GM23338 (cell line): ENCODE measurements around the gene DGLUCY.
"Not testable (repeated sequence)": the region's sequence is repeated elsewhere in the genome, so short reads cannot be mapped to it uniquely, and the experiment has no call there.

Source experiments
- CREB1 ChIP-seq: fragments of 250-450 bp; sonication (Bioruptor Pico); IDR thresholded peaks from 2 replicates; pipeline ENCODE4 v1.5.0; 2020; ENCODE audit warnings: low read depth, mild to moderate bottlenecking, moderate library complexity
- EZH2 ChIP-seq: fragments of 200-600 bp; sonication (generic); IDR thresholded peaks from one replicate; pipeline ENCODE4 v1.8.0; 2017; ENCODE audit warnings: antibody characterized with exemption, mild to moderate bottlenecking, low read depth; ENCODE audit not compliant: unreplicated experiment
- EZH2phosphoT487 ChIP-seq: fragments of 200-600 bp; sonication (generic); IDR thresholded peaks from one replicate; pipeline ENCODE4 v1.8.1; 2018; ENCODE audit warnings: antibody characterized with exemption; ENCODE audit not compliant: unreplicated experiment
- JUNB ChIP-seq: IDR thresholded peaks from one replicate; pipeline ENCODE4 v1.6.1; 2016; ENCODE audit warnings: antibody characterized with exemption; ENCODE audit not compliant: unreplicated experiment
- NANOG ChIP-seq: IDR thresholded peaks from 2 replicates; pipeline ENCODE4 v1.6.1; 2016; ENCODE audit warnings: antibody characterized with exemption, borderline replicate concordance
- POLR2AphosphoS5 ChIP-seq: IDR thresholded peaks from 2 replicates; pipeline ENCODE4 v1.6.1; 2016; ENCODE audit warnings: antibody characterized with exemption, low read depth
- REST ChIP-seq: IDR thresholded peaks from one replicate; pipeline ENCODE4 v1.6.1; 2018; ENCODE audit warnings: antibody characterized with exemption; ENCODE audit not compliant: unreplicated experiment
- STAT1 ChIP-seq: IDR thresholded peaks from one replicate; pipeline ENCODE4 v1.6.1; 2016; ENCODE audit warnings: antibody characterized with exemption; ENCODE audit not compliant: unreplicated experiment
- ZNF114 ChIP-seq: fragments of 250-450 bp; sonication (Bioruptor Pico); IDR thresholded peaks from 2 replicates; pipeline ENCODE4 v1.5.0; 2020; ENCODE audit warnings: mild to moderate bottlenecking, moderate library complexity
- TF ChIP-seq, protein P1 (sequence below), 2 experiments: fragments of 200-600 bp in 1 of 2; sonication (generic) in 1 of 2; conservative IDR thresholded peaks; 2 replicates each; pipeline versions ENCODE4 v1.5.1 to v1.6.1; 2016 to 2017; ENCODE audit warnings: antibody characterized with exemption in 2 of 2, low read depth in 2 of 2, mild to moderate bottlenecking in 2 of 2, moderate library complexity in 1 of 2

- TF ChIP-seq, protein P1, sequence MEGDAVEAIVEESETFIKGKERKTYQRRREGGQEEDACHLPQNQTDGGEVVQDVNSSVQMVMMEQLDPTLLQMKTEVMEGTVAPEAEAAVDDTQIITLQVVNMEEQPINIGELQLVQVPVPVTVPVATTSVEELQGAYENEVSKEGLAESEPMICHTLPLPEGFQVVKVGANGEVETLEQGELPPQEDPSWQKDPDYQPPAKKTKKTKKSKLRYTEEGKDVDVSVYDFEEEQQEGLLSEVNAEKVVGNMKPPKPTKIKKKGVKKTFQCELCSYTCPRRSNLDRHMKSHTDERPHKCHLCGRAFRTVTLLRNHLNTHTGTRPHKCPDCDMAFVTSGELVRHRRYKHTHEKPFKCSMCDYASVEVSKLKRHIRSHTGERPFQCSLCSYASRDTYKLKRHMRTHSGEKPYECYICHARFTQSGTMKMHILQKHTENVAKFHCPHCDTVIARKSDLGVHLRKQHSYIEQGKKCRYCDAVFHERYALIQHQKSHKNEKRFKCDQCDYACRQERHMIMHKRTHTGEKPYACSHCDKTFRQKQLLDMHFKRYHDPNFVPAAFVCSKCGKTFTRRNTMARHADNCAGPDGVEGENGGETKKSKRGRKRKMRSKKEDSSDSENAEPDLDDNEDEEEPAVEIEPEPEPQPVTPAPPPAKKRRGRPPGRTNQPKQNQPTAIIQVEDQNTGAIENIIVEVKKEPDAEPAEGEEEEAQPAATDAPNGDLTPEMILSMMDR (conservative IDR thresholded peaks at IDR 0.05; ENCODE audit: low read depth in 2 of 2): not testable (repeated sequence)
- not testable (repeated sequence) for TF ChIP-seq EZH2phosphoT487; POLR2AphosphoS5; JUNB; EZH2; STAT1; REST; CREB1 (CRISPR knock-in tag); ZNF114 (CRISPR knock-in tag); NANOG
These were observed 152.4 kb downstream of the DGLUCY start for GRCh38 chr14:91266276-91266675.
